ENCODE results near the gene C1orf74.

C1orf74 gene

GRCh38 chr1:209784265-209785169 lies at the start of gene C1orf74:
Gene C1orf74 (minus strand): TSS chr1:209784559. CDS start chr1:209783634, 925 bp downstream.
- TF ChIP-seq CTCF (IDR thresholded peaks at IDR 0.05; ENCODE audit: low read depth, low read length), result no peak
- DNase-seq (ENCODE audit: extremely low read depth, low read depth), result peak; percentile 94

- no peak for TF ChIP-seq CTCF (IDR thresholded peaks at IDR 0.05; ENCODE audit: low read depth, low read length)
Observed at GRCh38 chr1:209831615-209832014, 47.3 kb upstream of the C1orf74 start.

GRCh38 chr1:209830722-209831121 lies 46.4 kb upstream of the C1orf74 start:
- no peak for TF ChIP-seq CTCF (IDR thresholded peaks at IDR 0.05; ENCODE audit: low read depth, low read length)
- no peak for DNase-seq (ENCODE audit: extremely low read depth, low read depth)

More at GRCh38 chr1:209831615-209832014, 47.3 kb upstream of the C1orf74 start:
- DNase-seq (ENCODE audit: extremely low read depth, low read depth), result no peak

GRCh38 chr1:209829716-209830115 lies 45.4 kb upstream of the C1orf74 start:
- no peak for DNase-seq (ENCODE audit: extremely low read depth, low read depth)
- no peak for TF ChIP-seq CTCF (IDR thresholded peaks at IDR 0.05; ENCODE audit: low read depth, low read length)

DNA sequence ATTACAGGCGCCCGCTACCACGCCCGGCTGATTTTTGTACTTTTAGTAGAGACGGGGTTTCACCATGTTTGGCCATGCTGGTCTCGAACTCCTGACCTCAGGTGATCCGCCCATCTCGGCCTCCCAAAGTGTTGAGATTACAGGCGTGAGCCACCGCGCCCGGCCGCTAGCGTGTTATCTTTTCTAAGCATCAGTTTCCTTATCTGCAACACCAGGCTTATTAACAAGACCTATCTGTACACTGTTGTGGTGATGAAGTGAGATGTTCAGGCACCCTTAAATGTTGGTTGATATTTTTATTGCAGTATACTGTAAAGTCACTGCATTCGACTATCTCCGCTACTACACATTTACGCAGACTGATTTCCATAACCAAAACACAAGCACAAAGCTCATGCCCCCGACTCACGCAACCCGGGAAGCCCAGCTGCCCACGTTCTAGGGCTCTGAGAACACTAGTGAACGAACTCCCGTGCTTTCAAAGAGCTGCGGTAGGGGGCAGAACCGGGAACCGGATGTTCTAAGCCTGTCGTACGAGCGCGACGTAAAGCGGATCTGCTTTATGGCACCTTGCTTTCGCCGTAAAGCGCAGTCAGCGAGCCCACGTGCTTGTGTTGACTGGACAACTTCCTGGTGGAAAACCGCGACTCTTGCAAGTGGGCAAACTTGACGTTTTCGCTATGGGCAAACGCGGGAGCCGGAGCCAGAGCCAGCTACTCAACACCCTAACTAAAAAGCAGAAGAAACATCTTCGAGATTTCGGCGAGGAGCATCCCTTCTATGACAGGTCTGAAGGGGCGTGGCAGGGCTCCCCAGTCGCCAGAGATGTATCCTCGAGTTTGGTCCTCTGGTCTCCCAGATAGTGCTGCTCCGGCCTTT lies 43.3 kb upstream of the C1orf74 start, which contains the start of gene UTP25:
Gene UTP25, plus strand, starts transcription at position 589 of the 879 bp plus-strand sequence. Its CDS starts 92 bp downstream, at position 681.
- peak; percentile 81 for TF ChIP-seq CTCF (IDR thresholded peaks at IDR 0.05; ENCODE audit: low read depth, low read length)
- peak; percentile 91 for DNase-seq (ENCODE audit: extremely low read depth, low read depth)

DNA sequence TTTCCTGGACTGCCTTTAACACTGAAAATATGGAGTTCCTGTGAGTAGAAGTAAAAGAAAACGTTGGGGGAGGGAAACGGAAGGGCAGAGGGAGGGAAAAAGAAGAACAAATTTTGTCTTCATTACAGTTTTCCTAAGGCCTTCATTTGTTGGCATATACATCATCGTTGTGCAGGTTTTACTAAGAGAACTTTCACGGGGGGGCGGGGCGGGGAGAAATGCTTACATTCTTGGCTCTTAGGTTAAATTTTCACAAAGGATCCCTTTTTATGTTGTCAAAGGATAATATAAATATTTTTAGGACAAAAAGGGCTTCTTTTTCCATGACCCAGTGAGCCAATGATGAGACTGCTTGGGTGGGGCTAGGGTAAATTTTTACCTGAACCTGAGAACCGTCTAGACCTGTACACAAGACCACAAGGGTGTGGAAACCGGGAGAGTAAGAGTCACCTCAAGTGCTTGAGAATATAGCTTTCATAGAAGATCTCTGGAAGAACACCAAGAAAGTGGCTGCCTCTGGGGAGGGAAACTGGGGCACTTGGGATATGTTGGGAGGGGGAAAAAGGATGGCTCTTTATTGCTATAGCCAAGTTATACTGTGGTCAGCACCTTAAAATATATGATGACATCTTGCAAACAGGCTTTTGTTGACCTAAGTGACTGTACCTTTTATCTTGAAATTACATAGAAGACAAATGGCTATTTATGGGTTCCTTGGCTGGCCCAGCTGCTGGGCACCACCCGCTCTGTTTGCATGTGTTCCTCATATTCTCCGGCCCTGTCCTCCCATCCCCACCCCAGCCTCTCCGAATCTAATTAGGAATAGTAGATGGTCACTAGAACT lies 41.5 kb upstream of the C1orf74 start:
- DNase-seq (ENCODE audit: extremely low read depth, low read depth), result no peak
- TF ChIP-seq CTCF (IDR thresholded peaks at IDR 0.05; ENCODE audit: low read depth, low read length), result no peak

Measured in AG09319 (cell line).